HEK293 (cell line): Measurements from ENCODE around the gene TRMT10C.

Experiments used
- CTCF ChIP-seq: fragments of 450-650 bp; formaldehyde crosslinking; IDR thresholded peaks from 2 replicates; pipeline ENCODE4 v1.5.1; 2016; ENCODE audit warnings: missing biosample characterization, missing genetic modification characterization
- KLF1 ChIP-seq: fragments of 450-650 bp; formaldehyde crosslinking; IDR thresholded peaks from 2 replicates; pipeline ENCODE4 v1.5.1; 2016; ENCODE audit warnings: missing biosample characterization, missing genetic modification characterization
- MYNN ChIP-seq: fragments of 450-650 bp; formaldehyde crosslinking; IDR thresholded peaks from 2 replicates; pipeline ENCODE4 v1.5.1; 2016; ENCODE audit warnings: missing biosample characterization, missing genetic modification characterization, borderline replicate concordance
- REPIN1 ChIP-seq: fragments of 450-650 bp; formaldehyde crosslinking; IDR thresholded peaks from 2 replicates; pipeline ENCODE4 v1.5.1; 2017; ENCODE audit warnings: missing biosample characterization, missing genetic modification characterization, low read depth
- TCF7L2 ChIP-seq: IDR thresholded peaks from 2 replicates; pipeline ENCODE4 v1.6.1; 2011; ENCODE audit warnings: low read depth, mild to moderate bottlenecking, inconsistent platforms, low read length, moderate library complexity, borderline replicate concordance
- ZNF138 ChIP-seq: fragments of 450-650 bp; formaldehyde crosslinking; IDR thresholded peaks from 2 replicates; pipeline ENCODE4 v1.5.1; 2016; ENCODE audit warnings: missing biosample characterization, missing genetic modification characterization, borderline replicate concordance
- ZNF423 ChIP-seq: fragments of 450-650 bp; formaldehyde crosslinking; IDR thresholded peaks from 2 replicates; pipeline ENCODE4 v1.5.1; 2016; ENCODE audit warnings: missing biosample characterization, missing genetic modification characterization
- ZNF488 ChIP-seq: fragments of 450-650 bp; formaldehyde crosslinking; IDR thresholded peaks from 2 replicates; pipeline ENCODE4 v1.5.1; 2016; ENCODE audit warnings: missing biosample characterization, missing genetic modification characterization
- ZNF558 ChIP-seq: fragments of 450-650 bp; formaldehyde crosslinking; IDR thresholded peaks from 2 replicates; pipeline ENCODE4 v1.5.1; 2016; ENCODE audit warnings: missing biosample characterization, missing genetic modification characterization
- ZNF596 ChIP-seq: fragments of 450-650 bp; IDR thresholded peaks from 2 replicates; pipeline ENCODE4 v1.5.0; 2018; ENCODE audit warnings: missing biosample characterization, mild to moderate bottlenecking, missing genetic modification characterization, moderate library complexity
- ZNF639 ChIP-seq: fragments of 450-650 bp; formaldehyde crosslinking; IDR thresholded peaks from 2 replicates; pipeline ENCODE4 v1.5.1; 2016; ENCODE audit warnings: missing biosample characterization, missing genetic modification characterization
- ZNF654 ChIP-seq: fragments of 450-650 bp; formaldehyde crosslinking; IDR thresholded peaks from 2 replicates; pipeline ENCODE4 v1.5.1; 2016; ENCODE audit warnings: low read depth, missing biosample characterization, missing genetic modification characterization

- TF ChIP-seq ZNF596 (tag by site-specific recombination), result no peak
- no peak for TF ChIP-seq CTCF (tag by site-specific recombination)
- TF ChIP-seq TCF7L2, result no peak
- TF ChIP-seq MYNN, result no peak
- TF ChIP-seq KLF1 (tag by site-specific recombination), result no peak
- TF ChIP-seq ZNF558, result no peak
- TF ChIP-seq ZNF138 (tag by site-specific recombination), result no peak
- no peak for TF ChIP-seq ZNF423
- TF ChIP-seq ZNF639 (tag by site-specific recombination), result no peak
- TF ChIP-seq ZNF488 (tag by site-specific recombination), result no peak
- no peak for TF ChIP-seq ZNF654
- TF ChIP-seq REPIN1, result no peak
These were observed 43.2 kb upstream of the TRMT10C start for GRCh38 chr3:101518421-101518871.
